Measurements from ENCODE around the gene CHRNG.

GRCh38 chr2:232523402-232523681 is 16.1 kb upstream of the CHRNG start:
- TF ChIP-seq, protein P1, sequence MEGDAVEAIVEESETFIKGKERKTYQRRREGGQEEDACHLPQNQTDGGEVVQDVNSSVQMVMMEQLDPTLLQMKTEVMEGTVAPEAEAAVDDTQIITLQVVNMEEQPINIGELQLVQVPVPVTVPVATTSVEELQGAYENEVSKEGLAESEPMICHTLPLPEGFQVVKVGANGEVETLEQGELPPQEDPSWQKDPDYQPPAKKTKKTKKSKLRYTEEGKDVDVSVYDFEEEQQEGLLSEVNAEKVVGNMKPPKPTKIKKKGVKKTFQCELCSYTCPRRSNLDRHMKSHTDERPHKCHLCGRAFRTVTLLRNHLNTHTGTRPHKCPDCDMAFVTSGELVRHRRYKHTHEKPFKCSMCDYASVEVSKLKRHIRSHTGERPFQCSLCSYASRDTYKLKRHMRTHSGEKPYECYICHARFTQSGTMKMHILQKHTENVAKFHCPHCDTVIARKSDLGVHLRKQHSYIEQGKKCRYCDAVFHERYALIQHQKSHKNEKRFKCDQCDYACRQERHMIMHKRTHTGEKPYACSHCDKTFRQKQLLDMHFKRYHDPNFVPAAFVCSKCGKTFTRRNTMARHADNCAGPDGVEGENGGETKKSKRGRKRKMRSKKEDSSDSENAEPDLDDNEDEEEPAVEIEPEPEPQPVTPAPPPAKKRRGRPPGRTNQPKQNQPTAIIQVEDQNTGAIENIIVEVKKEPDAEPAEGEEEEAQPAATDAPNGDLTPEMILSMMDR (IDR thresholded peaks at IDR 0.05; ENCODE audit: low read depth, low read length, poor library complexity, severe bottlenecking): no peak
- no peak; the same call in 1 of the 2 replicates for TF ChIP-seq EZH2phosphoT487 (IDR thresholded peaks at IDR 0.05; ENCODE audit: borderline replicate concordance, low read length)
